ENCODE measurements around the gene DNAJA3. TPM values are rescaled to one million over a fixed set of nuclear protein-coding genes. Genes with fewer than 3 reads are reported as not detected.

DNAJA3 gene
- total and polyA plus RNA-seq, 2 of the 4 experiments (the other 2 are of a cell fraction): 38.0 to 40.2 TPM

DNA sequence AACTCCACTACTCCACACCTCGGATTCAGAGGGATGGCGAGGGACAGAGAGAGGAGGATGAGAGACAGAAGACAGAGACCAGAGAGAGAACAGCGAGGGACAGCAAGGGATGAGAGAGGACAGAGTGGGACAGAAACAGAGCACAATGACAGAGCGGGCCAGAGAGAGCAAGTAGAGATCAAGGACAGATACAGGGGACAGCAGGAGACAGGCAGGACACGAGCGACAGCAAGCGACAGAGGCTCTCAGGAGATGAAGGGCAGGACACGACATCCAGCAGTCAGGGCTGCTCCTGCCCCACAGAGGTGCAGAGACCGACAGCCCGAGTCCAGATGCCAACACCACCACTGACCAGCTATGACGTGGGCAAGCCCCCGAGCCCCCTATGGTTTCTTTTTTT, 24.2 kb upstream of the DNAJA3 start:
- Histone ChIP-seq H4K5ac (ENCODE audit: low read depth, low read length) (no peak overlapping the region), H3K79me1 (ENCODE audit: low read depth in 1 of 2, low read length in 2 of 2) (peaks cover 0 to 10% of the 10 kb centered on the region in 2 experiments; a peak in 1 of 4 replicates), H3K4me3 (ENCODE audit: insufficient read depth, low read depth, low read length) (no peak overlapping the region), H2AK9ac (replicated peaks; ENCODE audit: low read depth, low read length, poor library complexity) (no peak overlapping the region), H3K36me3 (ENCODE audit: control insufficient read depth, insufficient read depth, low read length) (peaks cover 23% of the 10 kb centered on the region), H2BK15ac (ENCODE audit: low read depth, low read length) (no peak overlapping the region), H3K56ac (ENCODE audit: extremely low read depth, insufficient read depth, low read length) (no peak overlapping the region), H4K8ac (ENCODE audit: low read depth in 2 of 2, low read length in 2 of 2) (no peak overlapping the region), H2BK120ac (ENCODE audit: low read depth, low read length) (no peak overlapping the region), H4K91ac (ENCODE audit: insufficient read depth, low read depth, low read length) (no peak overlapping the region), H2AK5ac (ENCODE audit: low read depth, low read length) (peak overlapping the region; percentile 52; the same call in 1 of the 2 replicates), H4K20me1 (ENCODE audit: insufficient read depth, low read length) (peaks cover 15% of the 10 kb centered on the region), H3K18ac (ENCODE audit: low read depth, low read length) (no peak overlapping the region), H3K4me2 (ENCODE audit: low read depth, low read length) (no peak overlapping the region), H3K23ac (ENCODE audit: low read depth, low read length) (no peak overlapping the region), H3K9ac (ENCODE audit: low read depth, low read length) (no peak overlapping the region), H3K27me3 (ENCODE audit: control insufficient read depth, insufficient read depth, low read length) (no peaks in the 10 kb centered on the region), H2BK5ac (ENCODE audit: low read depth, low read length, poor library complexity, severe bottlenecking) (no peak overlapping the region), H3K14ac (replicated peaks; ENCODE audit: low read depth, low read length) (no peak overlapping the region), H2AFZ (replicated peaks; ENCODE audit: low read length, poor library complexity) (no peak overlapping the region), H2BK20ac (ENCODE audit: low read depth, low read length) (no peak overlapping the region), H3K27ac (ENCODE audit: insufficient read depth, low read length) (no peak overlapping the region), H3K4me1 (ENCODE audit: control insufficient read depth, insufficient read depth, low read length) (peaks cover 2% of the 10 kb centered on the region; the same call in 1 of the 2 replicates), H3K9me1 (ENCODE audit: insufficient read depth, low read length) (no peaks in the 10 kb centered on the region), H3K4ac (ENCODE audit: low read depth, low read length) (no peak overlapping the region), H3K9me3 (ENCODE audit: control insufficient read depth, insufficient read depth, low read length) (no peaks in the 10 kb centered on the region)
- WGBS, 2 experiments (ENCODE audit: extremely low coverage in 2 of 2, insufficient read length in 1 of 2): 100% methylated on average over 2 of the region's 12 CpGs; no CpG with 5 or more reads in 1 of the 2 experiments
- ATAC-seq (ENCODE audit: low read depth): no peak
- in situ Hi-C loops (cut with MboI; ENCODE audit: low sequenced_read_pairs): no loop called here
- CTCF ChIA-PET: interaction anchor here (0.6 to 2.0 kb wide), 6 partner anchors 9 to 49 kb away, joined by 4 to 13 read pairs (median 8); partner anchors contain the start of gene PAM16
- DNase-seq: no peak
- TF ChIP-seq MXI1 (IDR thresholded peaks at IDR 0.05; ENCODE audit: borderline replicate concordance, low read depth, low read length) (no peak), BHLHE40 (IDR thresholded peaks at IDR 0.05; ENCODE audit: low read depth, low read length) (no peak), RFX5 (IDR thresholded peaks at IDR 0.05; ENCODE audit: low read depth, low read length) (no peak), MAFK (IDR thresholded peaks at IDR 0.05; ENCODE audit: low read depth, low read length) (no peak), SMC3 (IDR thresholded peaks at IDR 0.05; ENCODE audit: low read depth, low read length) (no peak), FOS (IDR thresholded peaks at IDR 0.05; ENCODE audit: low read depth, low read length) (no peak), RAD21 (IDR thresholded peaks at IDR 0.05; ENCODE audit: low read length) (no peak), POLR2A (IDR thresholded peaks at IDR 0.05; ENCODE audit: low read depth, low read length) (no peak), MAZ (IDR thresholded peaks at IDR 0.05; ENCODE audit: borderline replicate concordance, low read depth, low read length) (no peak)
- TF ChIP-seq, protein P1, sequence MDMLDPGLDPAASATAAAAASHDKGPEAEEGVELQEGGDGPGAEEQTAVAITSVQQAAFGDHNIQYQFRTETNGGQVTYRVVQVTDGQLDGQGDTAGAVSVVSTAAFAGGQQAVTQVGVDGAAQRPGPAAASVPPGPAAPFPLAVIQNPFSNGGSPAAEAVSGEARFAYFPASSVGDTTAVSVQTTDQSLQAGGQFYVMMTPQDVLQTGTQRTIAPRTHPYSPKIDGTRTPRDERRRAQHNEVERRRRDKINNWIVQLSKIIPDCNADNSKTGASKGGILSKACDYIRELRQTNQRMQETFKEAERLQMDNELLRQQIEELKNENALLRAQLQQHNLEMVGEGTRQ (IDR thresholded peaks at IDR 0.05; ENCODE audit: low read depth, low read length): no peak
- BruUV-seq (replicated peaks): no TSS peak
- dilution Hi-C loops (cut with HindIII; ENCODE audit: low sequenced_read_pairs, unreplicated experiment): no loop called here
- POLR2A ChIA-PET (ENCODE audit: unreplicated experiment): no interaction called here
- intact Hi-C loops (cut with micrococcal nuclease): loop anchor here (5.0 kb wide), 1 partner anchor 129 kb away; the partner anchor contains the start of gene TFAP4
